COR-L47 (cell line): Measurements from ENCODE around the gene SCPEP1.
"Not testable (repeated sequence)": the region's sequence is repeated elsewhere in the genome, so short reads cannot be mapped to it uniquely, and the experiment has no call there.

Experiments used
- DNase-seq: peaks from one replicate; lab custom pipeline; 2025; lab: John Stamatoyannopoulos, UW

The SCPEP1 gene

DNA sequence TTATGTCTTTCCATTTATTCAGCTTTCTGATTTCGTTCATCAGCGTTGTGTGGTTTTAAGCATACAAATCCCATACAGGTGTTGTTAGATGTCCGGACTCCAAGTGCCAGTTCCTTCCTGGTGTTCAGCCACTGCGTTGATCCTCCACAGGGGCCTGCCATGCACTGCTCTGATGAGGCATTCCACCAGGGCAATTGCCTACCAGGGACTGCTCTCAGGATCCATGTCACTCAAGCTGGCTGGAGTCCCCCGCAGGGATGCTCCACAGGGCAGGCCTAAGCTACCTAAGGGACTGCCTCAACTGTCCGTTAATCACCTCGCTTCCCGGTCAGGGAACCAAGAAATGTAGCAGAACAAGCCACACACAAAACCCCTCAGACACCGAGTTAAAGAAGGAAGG, 12.7 kb upstream of the SCPEP1 start:
- not testable (repeated sequence) for DNase-seq

DNA sequence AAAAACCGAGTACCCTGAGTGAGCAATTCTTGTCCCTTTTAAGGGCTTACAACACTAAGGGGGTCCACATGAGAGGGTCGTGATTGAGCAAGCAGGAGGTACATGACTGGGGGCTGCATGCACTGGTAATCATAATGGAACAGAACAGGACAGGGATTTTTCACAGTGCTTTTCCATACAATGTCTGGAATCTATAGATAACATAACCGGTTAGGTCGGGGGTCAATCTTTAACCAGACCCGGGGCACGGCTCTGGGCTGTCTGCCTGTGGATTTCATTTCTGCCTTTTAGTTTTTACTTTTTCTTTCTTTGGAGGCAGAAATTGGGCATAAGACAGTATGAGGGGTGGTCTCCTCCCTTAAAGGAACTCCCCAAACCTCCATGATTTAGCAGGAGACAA, 12.2 kb upstream of the SCPEP1 start:
- DNase-seq, result not testable (repeated sequence)

DNA sequence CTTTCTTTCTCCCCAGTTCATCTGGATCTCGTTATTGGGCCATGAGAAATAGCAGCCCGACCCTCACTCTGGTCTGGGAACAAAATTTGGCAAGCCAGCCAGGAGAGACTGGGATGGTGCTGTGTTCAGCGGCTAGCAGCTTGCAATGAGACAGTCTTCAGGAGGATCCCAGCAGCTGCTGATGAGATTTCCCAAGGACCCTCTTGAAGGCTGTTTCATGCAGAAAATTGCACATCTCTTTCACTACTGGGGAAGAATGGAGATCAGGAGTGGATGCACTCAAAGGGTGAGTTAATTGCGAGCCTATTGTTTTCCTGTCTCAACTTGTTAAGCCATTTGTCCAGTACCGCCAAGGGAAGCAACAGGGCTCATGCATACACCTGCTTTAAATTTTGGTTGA, 11.6 kb upstream of the SCPEP1 start:
- peak; percentile 66 for DNase-seq

DNA sequence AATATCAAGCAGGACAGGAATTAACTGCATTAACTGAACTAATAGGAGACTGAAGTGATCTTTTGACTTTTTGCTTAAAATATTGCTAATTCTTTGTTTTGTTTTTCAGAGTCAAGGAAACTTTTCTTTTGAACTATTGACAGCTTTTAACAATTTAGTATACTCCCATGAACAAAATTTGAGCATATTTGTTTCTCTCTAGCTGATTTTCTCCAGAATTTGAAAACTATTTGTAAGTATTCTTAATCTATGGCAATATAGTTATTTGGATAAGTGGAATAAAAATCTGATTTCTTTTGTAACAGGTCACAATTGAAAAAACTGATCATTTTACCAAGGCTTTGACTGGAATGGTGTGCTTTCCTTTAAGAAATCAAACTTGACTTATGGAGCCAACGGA, 7.0 kb upstream of the SCPEP1 start:
- no peak for DNase-seq

DNA sequence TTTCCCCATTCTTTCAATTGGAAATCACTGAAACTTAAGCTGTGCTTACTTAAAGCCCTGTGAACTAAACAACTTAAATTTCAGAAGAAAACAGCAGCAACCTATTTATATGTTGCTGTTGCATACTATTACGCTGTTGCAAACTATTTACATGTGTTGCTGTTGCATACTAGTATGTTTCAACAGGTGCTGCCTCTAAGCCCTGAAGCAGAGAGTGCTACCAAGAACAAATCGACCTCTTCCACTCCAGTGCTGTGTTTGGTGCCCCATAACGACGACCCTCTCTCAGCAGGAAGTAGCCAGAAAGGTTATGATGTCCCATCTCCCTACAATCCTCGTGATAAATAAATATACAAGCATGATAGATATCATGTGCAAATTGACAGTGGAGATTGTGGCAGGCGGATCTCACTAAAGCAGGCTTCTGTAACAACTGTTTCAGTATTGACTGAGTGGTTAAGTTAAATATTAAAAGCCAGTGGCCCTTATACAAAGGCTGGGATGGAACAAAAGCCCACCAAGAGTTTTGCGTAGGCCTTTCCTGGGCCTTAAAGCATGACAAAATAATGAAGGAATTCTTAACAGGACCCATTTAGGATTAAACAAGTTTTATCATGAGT, 5.7 kb upstream of the SCPEP1 start:
- DNase-seq, result no peak

DNA sequence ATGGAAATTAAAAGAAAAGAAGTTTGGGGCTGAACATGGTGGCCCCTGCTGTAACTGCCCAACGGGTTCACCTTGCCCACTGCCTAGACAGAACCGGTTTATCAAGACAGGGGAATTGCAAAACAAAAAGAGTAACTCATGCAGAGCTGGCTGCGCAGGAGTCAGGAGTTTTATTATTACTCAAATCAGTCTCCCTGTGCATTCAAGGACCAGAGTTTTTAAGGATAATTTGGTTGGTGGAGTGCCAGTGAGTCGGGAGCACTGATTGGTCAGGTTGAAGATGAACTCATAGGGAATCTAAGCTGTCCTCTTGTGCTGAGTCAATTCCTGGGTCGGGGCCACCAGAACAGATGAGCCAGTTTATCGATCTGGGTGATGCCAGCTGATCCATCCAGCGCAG, 4.4 kb upstream of the SCPEP1 start:
- DNase-seq, result no peak

DNA sequence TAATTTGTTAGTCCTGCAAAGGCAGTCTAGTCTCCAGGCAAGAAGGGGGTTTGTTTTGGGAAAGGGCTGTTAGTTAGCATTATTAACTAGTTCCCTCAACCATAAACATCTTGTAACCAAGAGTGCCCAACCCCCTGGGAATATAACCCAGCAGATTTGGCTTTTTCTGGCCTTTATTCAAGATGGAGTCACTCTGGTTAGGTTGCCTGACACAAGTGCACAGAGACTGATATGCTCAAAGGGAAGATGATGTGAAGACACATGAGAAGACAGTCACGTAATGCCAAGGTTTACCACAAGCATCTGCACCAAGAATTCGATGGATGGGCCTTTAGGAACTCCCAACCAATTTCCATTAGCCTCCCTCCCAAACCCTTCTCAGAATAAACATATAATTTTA, 3.9 kb upstream of the SCPEP1 start:
- no peak for DNase-seq

DNA sequence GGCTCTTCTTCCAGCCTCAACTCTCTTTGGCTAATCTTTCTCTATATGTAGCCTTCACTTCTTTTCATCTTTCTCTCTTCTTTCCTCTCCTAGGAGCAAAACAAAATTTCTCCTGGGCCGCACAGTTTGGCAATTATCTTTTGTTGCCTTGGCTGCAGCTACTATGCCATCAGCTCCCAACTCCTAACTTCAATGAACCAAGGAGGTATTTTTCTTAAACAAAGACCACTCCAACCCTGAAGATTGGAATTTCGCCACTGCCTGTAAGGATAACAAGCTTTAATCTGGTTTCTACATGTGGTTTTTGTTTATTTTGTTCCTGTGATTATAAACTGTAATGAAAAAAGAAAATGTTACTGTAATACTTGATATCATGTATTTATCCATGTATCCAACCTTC, 2.3 kb upstream of the SCPEP1 start:
- DNase-seq, result no peak

DNA sequence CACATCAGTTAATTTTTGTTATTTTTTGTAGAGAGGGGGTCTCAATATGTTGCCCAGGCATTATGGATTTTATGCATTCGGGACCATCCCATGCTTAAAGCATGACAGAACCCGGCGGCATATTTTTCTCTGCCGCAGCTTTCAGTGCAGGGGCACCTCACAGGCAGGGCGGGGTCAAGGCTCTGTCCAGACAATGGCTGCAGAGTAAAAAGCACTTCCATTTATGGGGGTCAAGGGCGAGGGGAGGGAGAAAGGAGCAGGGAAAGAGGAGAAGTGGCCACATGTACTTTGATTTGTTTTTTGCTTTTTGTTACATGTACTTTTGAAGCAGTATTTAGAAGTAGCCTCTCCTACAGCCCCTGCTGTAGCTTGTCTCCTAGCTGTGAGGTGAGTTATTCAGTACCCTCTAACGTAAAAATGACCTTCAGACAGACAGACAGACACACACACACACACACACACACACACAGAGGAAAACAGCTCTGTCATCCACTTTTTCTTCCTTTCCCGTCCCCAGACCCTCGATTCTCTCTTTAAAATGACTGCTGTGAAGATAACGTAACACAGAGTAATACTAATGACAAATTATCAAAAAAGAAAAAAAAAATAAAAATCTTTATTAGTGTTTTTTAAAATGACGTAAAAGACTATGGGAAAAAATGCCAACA, 856 bp upstream of the SCPEP1 start:
- DNase-seq, result no peak

DNA sequence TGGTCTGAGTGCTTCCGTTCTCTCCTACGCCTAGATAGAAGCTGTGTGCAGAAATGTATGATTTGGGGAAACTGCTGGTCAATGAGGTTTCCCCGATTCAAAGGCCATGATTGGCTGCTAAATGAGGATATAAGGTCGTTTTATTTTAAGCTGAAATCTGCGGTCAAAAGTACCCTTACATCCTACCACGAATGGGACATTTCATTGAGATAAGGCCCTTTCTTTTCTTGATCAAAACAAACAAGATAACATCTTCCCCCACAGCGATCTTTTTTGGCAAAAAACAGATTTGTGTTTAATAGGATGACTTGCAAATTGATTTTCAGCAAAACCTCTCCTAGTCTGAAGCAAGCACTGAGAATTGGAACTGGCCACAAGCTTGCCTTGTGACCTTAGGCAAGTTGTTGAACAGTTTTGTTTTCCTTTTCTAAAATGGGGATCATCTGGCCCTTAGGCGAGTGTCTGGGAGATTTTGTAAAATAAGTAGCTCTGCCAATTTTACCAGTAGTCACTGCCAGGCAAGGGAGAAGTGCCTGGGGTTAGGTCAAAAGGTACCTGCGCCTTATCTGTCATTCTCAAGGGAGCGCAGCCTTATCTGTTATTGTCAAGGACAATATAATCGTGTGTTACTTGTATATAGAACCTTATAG, 635 bp downstream of the SCPEP1 start:
- DNase-seq, result no peak

DNA sequence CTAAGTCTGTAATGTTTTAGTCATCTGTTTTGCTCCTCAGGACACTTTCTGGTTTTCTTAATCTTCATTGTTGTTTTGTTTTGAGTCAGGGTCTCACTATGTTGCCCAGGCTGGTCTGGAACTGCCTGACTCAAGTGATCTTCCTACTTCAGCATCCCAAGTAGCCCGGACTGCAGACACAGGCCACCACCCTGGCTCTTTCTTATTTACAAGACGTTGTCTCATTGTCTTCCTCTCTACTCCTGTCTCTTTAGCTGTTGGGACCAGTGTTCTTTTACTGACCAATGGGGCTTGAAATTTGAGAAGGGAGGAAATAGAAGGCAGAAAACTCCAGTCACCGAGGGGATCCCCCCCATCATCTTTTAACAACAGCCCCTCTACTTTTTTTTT, 1.2 kb downstream of the SCPEP1 start:
- no peak for DNase-seq

DNA sequence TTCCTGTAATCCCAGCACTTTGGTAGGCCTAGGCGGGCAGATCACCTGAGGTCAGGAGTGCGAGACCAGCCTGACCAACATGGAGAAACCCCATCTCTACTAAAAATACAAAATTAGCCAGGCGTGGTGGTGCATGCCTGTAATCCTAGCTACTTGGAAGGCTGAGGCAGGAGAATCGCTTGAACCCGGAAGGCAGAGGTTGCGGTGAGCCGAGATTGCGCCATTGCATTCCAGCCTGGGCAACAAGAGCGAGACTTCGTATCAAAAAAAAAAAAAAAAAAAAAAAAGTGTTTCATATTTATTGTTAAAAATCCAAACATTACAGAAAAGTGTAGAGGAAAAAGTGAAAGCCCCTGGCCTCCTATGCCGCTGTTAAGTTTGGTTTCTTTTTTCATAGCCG, 2.6 kb downstream of the SCPEP1 start:
- DNase-seq, result not testable (repeated sequence)

DNA sequence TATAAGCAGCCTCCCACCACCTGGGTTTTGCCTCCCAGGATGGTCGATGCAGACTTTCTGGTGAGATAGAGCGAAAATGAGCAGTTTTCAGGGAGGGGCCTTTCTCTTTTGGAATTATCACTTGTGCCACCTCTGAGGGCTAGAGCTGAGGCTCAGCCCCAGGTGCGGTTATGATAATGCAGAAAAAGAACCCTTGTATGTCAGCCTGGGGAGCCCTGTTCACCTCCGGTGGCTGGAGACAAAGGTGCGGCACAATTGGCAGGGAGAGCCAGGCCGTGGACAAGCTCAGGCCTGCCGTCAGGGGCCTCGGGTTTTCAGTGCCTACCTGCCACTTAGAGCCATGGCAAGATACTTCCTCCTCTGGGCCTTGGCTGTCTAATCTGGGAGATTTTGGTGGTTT, 4.4 kb downstream of the SCPEP1 start:
- peak; percentile 35 for DNase-seq

DNA sequence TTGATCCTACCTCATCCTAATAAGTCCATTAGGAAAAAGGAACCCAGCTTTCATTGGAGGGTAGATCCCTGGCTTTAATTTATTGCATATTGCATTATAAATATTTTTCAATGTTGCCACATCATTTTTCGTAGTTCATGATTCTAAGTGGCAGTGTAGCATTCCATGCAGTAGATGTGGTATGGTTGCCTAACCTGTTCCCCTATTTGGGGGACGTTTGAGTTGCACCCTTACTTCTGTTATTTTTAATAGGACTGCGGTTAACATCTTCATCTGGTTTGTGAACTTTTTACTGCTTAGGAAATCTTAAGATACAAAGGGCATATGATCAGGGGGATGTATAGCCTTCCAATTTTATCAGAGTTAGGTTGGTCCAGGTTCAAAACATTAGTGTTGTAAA, 5.4 kb downstream of the SCPEP1 start:
- no peak for DNase-seq

DNA sequence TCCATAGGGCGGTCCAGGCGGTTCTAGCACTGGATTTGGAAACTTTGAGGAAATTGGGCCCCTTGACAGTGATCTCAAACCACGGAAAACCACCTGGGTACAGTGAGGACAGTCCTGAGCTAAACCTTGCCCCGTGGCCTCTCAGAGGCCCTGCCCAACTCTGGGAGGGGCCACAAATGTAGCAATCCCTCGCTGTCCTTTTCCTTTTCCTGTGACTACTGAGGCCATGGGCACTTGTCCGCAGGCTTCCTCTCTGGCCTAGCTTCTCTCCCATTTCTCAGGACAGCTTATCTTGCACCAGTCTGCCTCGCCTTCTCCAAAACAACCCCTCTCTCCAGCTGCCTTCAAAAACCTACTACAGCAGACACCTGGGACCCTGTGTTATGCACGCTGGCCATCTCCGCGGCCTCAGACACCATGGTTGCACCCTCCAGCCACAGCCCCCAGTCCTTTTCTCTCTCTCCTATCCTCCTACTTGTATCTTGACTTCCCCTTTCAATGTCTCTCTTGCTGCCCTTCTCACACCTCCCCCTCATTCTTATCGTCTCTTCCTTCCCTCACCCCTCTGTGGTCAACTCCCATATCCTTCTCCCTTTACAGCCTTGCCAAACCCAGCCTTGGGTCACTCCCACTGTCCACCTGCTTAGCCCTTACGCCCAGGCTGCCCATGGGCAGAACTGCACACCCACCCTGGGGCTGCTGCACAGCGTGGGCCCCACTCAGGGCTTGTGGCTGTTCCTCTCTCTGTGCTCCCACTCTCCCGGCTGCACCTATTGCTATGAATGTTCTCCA, 7.6 kb downstream of the SCPEP1 start:
- DNase-seq, result no peak

DNA sequence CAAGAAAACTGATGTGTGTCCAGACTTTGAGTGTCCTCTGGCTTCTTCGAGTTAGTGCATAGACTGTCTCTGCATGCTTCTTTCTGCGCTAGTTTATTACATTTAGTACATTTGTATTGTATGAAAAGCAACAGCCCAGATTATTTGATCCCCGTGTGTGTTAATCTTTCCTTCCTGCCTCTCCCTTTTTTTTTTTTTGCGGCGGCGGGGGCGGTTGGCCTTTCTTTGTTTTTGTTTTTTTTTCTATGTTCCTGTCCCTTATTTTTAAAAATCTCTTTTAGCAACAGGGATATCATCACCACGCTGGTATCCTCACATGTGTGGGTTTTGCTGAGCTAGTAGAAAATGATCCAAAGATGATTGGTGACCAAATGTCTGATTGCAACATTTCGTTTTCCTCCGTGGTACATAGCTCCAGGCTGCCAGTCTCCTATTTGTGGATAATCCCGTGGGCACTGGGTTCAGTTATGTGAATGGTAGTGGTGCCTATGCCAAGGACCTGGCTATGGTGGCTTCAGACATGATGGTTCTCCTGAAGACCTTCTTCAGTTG, 9.4 kb downstream of the SCPEP1 start:
- DNase-seq, result no peak

DNA sequence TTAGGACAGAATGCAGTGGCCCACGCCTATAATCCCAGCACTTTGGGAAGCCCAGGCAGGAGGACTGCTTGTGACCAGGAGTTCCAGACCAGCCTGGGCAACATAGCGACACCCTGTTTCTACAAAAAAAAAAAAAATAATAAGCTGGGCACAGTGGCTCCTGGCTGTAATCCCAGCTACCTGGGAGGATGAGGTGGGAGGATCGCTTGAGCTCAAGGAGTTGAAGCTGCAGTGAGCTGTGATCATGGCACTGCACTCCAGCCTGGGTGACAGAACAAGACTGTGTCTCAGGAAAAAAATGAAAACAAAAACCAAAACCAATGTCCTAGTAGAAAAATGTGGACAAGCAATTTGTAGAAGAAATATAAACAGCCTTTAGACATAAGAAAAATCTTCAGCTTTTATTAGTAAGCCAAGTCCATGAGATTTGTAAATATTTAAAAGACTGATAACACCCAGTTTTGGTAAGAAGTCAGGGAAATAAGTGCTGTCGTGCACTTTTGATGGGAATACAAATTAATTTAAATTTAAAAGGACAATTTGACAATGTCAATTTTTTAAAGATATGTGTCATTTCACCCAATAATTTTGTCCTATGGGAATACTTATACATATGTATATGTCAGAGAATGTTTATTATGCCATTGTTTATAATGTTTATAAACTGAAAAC, 11.1 kb downstream of the SCPEP1 start:
- DNase-seq, result no peak

DNA sequence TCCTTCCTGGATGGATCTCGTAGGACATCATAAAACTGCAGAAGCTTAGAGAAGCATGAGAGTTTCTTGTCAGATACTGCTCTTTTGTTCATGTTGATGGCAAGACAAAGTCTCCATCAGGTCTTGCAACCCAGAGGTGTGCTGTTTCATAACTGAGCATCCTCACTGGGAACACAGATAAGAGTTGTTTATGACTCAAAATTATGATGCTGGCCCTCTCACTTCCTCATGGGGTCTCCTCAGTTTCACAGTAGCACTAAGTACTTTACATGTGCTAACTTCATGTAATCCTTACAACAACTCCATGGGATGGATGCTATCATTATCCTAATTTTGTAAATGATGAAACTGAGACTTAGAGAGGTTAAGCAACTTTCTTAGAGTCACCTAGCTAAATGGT, 14.4 kb downstream of the SCPEP1 start:
- no peak for DNase-seq

DNA sequence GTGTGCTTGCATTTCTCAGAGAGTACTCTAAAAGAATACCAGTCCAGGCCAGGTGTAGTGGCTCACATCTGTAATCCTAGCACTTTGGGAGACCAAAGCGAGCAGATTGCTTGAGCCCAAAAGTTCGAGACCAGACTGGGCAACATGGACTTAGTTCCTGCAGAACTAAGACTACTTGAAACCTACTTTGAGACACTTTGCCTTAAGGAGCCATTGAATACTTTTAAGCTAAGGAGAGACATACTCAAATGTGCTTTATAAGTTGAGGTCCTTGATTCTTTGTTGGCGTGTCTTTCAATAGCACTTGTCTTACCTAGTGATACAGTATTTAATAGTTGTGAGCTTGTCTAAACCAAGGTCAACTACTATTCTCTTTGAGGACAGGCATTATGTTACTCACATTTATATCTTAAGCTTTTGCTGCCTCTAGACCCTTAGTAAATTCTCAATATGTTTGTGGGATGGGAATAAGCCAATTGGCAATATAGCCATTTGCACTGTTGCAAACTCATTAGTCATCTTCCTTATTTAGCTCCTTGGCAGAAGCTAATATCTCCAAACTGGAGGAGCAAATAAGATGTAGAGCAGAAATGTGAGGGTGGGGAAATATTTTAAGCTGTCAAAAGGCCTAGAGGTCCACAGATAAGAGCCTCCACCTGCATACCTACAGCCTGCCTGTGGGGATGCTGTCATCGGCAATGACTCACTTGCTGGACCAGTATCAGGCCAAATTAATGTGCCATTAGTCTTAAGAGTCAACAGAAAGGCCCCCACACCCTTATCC, 16.3 kb downstream of the SCPEP1 start:
- no peak for DNase-seq

DNA sequence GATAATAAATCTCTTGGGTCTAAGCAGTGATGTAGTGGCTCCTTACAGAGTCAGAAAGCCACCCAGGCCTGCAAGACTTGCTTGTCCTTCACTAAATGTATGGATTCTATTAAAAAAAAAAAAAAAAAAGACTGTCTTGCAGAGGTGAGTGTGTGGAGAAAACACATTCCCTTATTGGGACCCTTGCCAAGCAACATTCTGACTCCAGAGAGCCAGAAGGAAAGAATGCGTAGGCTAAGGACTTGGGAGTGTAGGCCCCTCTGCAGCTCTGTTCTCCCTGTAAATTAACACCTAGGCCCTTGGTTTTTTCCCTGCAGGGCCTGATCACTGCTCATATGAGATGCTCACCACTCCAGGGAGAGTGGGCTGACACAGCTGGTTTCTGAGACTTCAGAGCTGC, 17.8 kb downstream of the SCPEP1 start:
- DNase-seq, result no peak

DNA sequence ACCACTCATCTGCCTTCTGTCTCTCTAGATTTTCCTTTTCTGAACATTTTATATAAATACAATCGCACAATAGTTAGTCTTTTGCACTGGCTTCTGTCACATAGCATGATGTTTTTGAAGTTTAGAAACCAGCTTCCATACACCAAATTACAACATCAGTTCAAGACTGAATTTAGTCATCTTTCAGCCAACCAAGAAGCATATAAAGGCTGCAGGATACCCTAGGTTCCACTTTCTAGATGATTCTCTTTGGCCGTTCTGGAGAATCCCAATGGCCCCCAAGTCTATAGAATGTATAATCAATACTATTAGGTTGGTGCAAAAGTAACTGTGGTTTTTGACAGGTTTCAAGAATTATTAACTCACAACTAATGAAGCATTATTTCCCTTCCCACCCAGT, 19.4 kb downstream of the SCPEP1 start:
- DNase-seq, result no peak
